ENCODE measurements around the gene RPS14.

- TF ChIP-seq CTCF (IDR thresholded peaks at IDR 0.05; ENCODE audit: poor library complexity, severe bottlenecking): no peak
- TF ChIP-seq SMC3 (conservative IDR thresholded peaks at IDR 0.05; ENCODE audit: poor library complexity): no peak
- no peak for TF ChIP-seq RAD21 (conservative IDR thresholded peaks at IDR 0.05)
- TF ChIP-seq EZH2 (IDR thresholded peaks at IDR 0.05; ENCODE audit: borderline replicate concordance, insufficient read depth, low read length, poor library complexity, severe bottlenecking): no peak
- no peak for TF ChIP-seq REST (IDR thresholded peaks at IDR 0.05; ENCODE audit: borderline replicate concordance)
- no peak for TF ChIP-seq TAF1 (IDR thresholded peaks at IDR 0.05; ENCODE audit: low read depth)
- TF ChIP-seq POLR2AphosphoS5 (IDR thresholded peaks at IDR 0.05): no peak
- TF ChIP-seq EP300 (conservative IDR thresholded peaks at IDR 0.05; ENCODE audit: poor library complexity, severe bottlenecking): no peak
Observed at GRCh38 chr5:150401076-150401375, 48.5 kb downstream of the RPS14 start.

All from neural cell (in vitro differentiated cells).